Gastroesophageal sphincter (tissue), 3 donors: Measurements from ENCODE around the gene MISP3.

Experiments used
- EP300 ChIP-seq: sonication (generic); formaldehyde crosslinking; IDR thresholded peaks from one replicate; pipeline ENCODE4 v1.6.1; 2017; ENCODE audit warnings: antibody characterized with exemption, mild to moderate bottlenecking
- POLR2A ChIP-seq, 2 donors: fragments of 450-650 bp; IDR thresholded peaks; one replicate each; pipeline ENCODE4 v1.6.1; 2017; ENCODE audit warnings: antibody characterized with exemption in 2 of 2, mild to moderate bottlenecking in 2 of 2, moderate library complexity in 1 of 2
- POLR2AphosphoS5 ChIP-seq: sonication (generic); formaldehyde crosslinking; IDR thresholded peaks from one replicate; pipeline ENCODE4 v1.6.1; 2017; ENCODE audit warnings: antibody characterized with exemption
- TF ChIP-seq, protein P1 (sequence below), 4 experiments: fragments of 200-600 bp in 2 of 4; fragments of 450-650 bp in 2 of 4; sonication (generic) in 1 of 4; IDR thresholded peaks; one replicate each; pipeline ENCODE4 v1.5.1; 2017 to 2019; ENCODE audit warnings: antibody characterized with exemption in 4 of 4, mild to moderate bottlenecking in 2 of 4, moderate library complexity in 2 of 4

DNA sequence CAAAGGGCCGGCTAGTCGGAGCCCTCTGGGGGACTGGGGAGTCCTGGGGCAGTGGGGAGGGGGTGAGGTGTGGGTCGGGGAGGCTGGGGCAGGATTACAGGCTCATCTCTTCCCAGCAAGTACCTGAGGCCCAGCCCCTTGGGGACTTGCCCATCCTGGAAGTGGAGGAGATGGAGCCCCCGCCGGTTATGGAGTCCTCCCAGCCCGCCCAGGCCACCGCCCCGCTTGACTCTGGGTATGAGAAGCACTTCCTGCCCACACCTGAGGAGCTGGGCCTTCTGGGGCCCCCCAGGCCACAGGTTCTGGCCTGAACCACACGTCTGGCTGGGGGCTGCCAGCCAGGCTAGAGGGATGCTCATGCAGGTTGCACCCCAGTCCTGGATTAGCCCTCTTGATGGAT lies 20.6 kb upstream of the MISP3 start:
- TF ChIP-seq, protein P1, sequence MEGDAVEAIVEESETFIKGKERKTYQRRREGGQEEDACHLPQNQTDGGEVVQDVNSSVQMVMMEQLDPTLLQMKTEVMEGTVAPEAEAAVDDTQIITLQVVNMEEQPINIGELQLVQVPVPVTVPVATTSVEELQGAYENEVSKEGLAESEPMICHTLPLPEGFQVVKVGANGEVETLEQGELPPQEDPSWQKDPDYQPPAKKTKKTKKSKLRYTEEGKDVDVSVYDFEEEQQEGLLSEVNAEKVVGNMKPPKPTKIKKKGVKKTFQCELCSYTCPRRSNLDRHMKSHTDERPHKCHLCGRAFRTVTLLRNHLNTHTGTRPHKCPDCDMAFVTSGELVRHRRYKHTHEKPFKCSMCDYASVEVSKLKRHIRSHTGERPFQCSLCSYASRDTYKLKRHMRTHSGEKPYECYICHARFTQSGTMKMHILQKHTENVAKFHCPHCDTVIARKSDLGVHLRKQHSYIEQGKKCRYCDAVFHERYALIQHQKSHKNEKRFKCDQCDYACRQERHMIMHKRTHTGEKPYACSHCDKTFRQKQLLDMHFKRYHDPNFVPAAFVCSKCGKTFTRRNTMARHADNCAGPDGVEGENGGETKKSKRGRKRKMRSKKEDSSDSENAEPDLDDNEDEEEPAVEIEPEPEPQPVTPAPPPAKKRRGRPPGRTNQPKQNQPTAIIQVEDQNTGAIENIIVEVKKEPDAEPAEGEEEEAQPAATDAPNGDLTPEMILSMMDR (IDR thresholded peaks at IDR 0.05): no peak
- no peak for TF ChIP-seq EP300
- no peak for TF ChIP-seq POLR2A (IDR thresholded peaks at IDR 0.05)
- TF ChIP-seq POLR2AphosphoS5: no peak
